Measurements from ENCODE around the gene HSPA1B.
"Not testable (repeated sequence)": the region's sequence is repeated elsewhere in the genome, so short reads cannot be mapped to it uniquely, and the experiment has no call there.

The HSPA1B gene

DNA sequence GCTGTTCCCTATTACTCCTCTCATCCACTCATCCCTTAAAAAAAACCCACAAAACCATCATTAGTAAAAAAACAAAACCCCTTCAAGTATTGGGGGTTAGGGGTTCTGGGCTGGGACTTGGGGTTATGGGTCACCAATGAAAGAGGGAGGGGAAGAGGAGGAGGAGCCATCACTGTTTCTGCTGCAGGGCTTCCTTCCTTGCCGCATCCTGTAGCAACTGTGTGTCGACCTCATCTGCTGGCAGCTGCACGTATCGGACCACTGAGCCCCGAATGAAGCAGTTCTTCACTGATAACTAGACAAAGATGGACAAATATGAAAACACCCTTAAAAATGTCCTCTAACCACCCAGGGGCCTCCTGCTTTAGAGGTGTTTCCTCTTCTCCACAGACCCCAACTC, 29.9 kb upstream of the HSPA1B start:
- no peak for DNase-seq (ENCODE audit: low read depth in 1 of 2, low spot score in 1 of 2)

GRCh38 chr6:31799781-31800180, 27.8 kb upstream of the HSPA1B start:
- no peak for DNase-seq (ENCODE audit: low read depth in 1 of 2, low spot score in 1 of 2)

GRCh38 chr6:31801031-31801927, 26.3 kb upstream of the HSPA1B start:
- not testable (repeated sequence) for DNase-seq (ENCODE audit: low read depth in 1 of 2, low spot score in 1 of 2)

DNA sequence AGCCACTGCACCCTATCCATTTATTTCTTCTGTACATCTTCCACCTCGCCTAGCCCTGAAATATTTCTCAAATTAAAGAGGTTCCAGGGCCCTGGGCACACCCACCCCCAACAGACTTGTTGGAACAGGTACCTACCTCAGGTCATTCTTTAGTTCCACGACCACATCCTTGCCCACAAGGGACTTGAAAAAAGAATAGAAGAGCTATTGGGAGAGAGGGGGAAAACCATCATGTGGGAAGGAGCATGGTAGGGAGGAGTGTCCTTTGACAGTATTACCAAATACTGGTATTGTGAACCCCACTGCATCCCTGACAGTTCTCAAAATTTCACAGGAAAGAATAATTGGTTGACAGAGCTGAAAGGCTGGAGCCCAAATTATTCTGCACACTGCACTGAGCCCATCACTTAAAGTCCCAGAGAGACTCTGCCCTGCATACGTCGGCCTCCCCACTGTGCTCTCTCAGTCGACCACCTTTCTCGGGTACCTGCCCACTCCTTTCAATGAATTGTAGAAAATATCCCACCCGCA, 21.5 kb upstream of the HSPA1B start:
- no peak for DNase-seq (ENCODE audit: low read depth in 1 of 2, low spot score in 1 of 2)

DNA sequence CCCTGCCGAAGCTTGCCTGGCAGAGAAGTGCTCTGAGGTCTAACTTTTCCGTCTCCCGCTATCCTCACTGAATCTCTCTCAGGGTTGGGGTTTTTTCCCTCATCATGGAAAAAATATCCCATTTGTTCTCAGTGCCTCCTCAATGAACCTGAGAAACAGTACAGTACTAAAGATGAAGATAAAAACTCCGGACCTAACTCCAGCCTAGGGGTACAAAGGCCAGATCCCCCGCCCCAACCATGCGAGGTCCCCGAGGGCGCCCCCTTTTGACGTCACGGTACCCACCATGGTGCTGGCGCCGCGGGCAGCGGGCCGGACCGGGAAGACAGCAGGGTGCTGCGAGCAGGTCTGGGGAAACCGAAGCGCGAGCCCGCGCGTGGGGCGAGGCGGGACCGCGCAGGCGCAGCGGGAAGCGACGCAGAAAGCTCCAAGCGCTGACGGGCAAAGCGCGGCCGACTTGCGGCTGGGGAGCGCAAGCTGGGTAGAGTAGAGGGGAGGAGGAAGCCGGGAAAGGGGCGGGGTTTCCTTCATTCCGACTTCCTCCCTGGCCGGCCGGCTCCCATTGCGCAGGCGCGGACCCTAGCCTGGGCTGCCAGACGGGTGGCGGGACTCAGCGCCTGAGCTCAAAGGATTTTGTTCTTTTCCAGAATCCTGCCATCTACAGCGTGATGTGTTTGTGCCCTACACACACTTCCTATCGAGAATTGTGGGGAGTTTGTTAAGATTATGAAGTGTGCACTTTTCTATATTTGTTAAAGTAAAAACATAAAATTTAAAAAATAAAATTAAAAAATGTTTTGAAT, 20.9 kb upstream of the HSPA1B start, which contains the start of gene LSM2:
Gene LSM2, minus strand, starts transcription at position 497 of the 803 bp plus-strand sequence. Its CDS starts 209 bp downstream, at position 288.
- peak; percentile 93 to 95 for DNase-seq (ENCODE audit: low read depth in 1 of 2, low spot score in 1 of 2)

GRCh38 chr6:31808599-31808998, 18.9 kb upstream of the HSPA1B start:
- DNase-seq (ENCODE audit: low read depth in 1 of 2, low spot score in 1 of 2): not testable (repeated sequence)

GRCh38 chr6:31811645-31812044, 15.9 kb upstream of the HSPA1B start:
- no peak for DNase-seq (ENCODE audit: low read depth in 1 of 2, low spot score in 1 of 2)

GRCh38 chr6:31813465-31813849, 14.1 kb upstream of the HSPA1B start:
- no peak for DNase-seq (ENCODE audit: low read depth in 1 of 2, low spot score in 1 of 2)

DNA sequence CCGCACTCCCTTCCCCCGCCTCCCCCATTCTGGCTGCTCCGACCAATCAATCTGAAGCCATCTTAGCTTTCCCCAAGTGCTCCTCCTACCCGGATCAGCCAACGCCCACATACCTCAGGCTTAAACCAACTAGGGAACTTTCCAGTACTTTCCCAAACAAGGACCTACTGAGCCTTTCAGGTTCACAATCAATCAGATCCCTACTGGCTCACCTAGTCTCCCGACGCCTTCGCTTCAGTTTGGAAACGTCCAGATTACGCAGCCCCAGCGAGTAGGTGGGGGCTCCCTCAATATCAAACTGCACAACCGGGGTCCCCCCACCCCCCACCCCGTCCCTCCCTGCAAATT, 12.9 kb upstream of the HSPA1B start:
- DNase-seq (ENCODE audit: low read depth in 1 of 2, low spot score in 1 of 2): peak in 1 of 2 donors; percentile 50

DNA sequence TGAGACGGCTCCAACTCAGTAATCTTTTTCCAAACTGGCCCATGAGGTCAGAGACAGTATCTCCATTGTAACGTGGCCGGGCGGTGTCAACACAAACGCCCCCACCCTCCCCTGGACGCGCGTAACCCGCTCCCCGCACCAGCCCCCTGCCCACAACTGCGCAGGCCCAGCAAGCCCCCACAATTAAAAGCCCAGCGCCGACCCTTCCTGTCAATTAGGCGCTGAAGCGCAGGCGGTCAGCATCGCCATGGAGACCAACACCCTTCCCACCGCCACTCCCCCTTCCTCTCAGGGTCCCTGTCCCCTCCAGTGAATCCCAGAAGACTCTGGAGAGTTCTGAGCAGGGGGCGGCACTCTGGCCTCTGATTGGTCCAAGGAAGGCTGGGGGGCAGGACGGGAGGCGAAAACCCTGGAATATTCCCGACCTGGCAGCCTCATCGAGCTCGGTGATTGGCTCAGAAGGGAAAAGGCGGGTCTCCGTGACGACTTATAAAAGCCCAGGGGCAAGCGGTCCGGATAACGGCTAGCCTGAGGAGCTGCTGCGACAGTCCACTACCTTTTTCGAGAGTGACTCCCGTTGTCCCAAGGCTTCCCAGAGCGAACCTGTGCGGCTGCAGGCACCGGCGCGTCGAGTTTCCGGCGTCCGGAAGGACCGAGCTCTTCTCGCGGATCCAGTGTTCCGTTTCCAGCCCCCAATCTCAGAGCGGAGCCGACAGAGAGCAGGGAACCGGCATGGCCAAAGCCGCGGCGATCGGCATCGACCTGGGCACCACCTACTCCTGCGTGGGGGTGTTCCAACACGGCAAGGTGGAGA, 12.3 kb upstream of the HSPA1B start, which contains the start of the genes HSPA1A and HSPA1L:
Gene HSPA1A, plus strand, starts transcription at position 519 of the 814 bp plus-strand sequence. Its CDS starts 214 bp downstream, at position 733.
Gene HSPA1L, minus strand, starts transcription at position 259 of the 814 bp plus-strand sequence. CDS start 3,311 bp downstream, outside the sequence.
- DNase-seq (ENCODE audit: low read depth in 1 of 2, low spot score in 1 of 2): peak in 1 of 2 donors; percentile 36

DNA sequence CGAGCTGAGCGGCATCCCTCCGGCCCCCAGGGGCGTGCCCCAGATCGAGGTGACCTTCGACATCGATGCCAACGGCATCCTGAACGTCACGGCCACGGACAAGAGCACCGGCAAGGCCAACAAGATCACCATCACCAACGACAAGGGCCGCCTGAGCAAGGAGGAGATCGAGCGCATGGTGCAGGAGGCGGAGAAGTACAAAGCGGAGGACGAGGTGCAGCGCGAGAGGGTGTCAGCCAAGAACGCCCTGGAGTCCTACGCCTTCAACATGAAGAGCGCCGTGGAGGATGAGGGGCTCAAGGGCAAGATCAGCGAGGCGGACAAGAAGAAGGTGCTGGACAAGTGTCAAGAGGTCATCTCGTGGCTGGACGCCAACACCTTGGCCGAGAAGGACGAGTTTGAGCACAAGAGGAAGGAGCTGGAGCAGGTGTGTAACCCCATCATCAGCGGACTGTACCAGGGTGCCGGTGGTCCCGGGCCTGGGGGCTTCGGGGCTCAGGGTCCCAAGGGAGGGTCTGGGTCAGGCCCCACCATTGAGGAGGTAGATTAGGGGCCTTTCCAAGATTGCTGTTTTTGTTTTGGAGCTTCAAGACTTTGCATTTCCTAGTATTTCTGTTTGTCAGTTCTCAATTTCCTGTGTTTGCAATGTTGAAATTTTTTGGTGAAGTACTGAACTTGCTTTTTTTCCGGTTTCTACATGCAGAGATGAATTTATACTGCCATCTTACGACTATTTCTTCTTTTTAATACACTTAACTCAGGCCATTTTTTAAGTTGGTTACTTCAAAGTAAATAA, 10.2 kb upstream of the HSPA1B start:
- not testable (repeated sequence) for DNase-seq (ENCODE audit: low read depth in 1 of 2, low spot score in 1 of 2)

DNA sequence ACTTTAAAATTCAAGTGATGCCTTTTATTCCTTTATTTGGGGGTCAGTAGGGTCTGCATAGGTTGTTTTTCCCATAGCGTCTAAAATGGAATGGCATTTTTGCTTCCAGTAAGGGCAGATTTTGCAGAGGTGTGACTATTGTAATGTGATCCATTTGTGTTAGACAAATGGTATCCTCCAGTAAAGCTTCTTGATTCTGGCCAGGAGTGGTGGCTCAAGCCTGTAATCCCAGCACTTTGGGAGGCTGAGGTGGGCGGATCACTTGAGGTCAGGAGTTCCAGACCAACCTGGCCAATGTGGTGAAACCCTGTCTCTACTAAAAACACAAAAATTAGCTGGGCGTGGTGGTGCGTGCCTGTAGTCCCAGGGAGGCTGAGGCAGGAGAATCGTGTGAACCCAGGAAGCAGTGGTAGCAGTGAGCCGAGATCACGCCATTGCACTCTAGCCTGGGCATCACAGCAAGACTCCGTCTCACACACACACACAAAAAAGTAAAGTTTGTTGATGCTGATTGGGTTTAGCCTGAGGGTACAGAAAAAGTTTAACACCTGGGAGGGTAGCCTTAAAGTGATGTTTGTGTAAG, 9.5 kb upstream of the HSPA1B start:
- not testable (repeated sequence) for DNase-seq (ENCODE audit: low read depth in 1 of 2, low spot score in 1 of 2)

DNA sequence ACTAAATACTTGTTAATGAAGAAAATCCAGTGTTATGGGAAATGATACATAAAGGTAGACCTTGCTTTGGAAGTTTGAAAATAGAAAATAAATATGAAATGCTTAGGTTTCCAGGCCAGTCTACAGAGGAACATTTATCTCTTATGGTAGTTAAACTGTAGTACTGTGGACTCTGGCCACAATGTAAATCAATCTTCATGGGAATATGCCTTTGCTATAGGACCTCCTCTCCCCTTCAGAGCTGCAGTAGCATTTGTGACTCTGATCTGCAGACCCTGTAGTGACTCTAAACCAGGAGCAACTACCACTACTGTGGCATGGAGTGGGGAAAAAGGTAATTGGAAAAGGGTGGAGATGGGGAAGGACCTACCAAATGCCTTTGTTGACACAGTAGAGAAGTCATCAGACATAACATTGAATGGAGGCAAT, 7.7 kb upstream of the HSPA1B start:
- no peak for DNase-seq (ENCODE audit: low read depth in 1 of 2, low spot score in 1 of 2)

- DNase-seq (ENCODE audit: low read depth in 1 of 2, low spot score in 1 of 2): not testable (repeated sequence)
These were observed 7.1 kb upstream of the HSPA1B start for GRCh38 chr6:31820399-31820798.

- peak in 1 of 2 donors; percentile 71 for DNase-seq (ENCODE audit: low read depth in 1 of 2, low spot score in 1 of 2)
These were observed 6.1 kb upstream of the HSPA1B start for GRCh38 chr6:31821301-31822035.

- no peak for DNase-seq (ENCODE audit: low read depth in 1 of 2, low spot score in 1 of 2)
These were observed 5.3 kb upstream of the HSPA1B start for GRCh38 chr6:31822036-31822821.

GRCh38 chr6:31823592-31824196, 3.8 kb upstream of the HSPA1B start:
- not testable (repeated sequence) for DNase-seq (ENCODE audit: low read depth in 1 of 2, low spot score in 1 of 2)
